HepG2 (cell line): ENCODE data around the gene C20orf204. TPM values are rescaled to one million over a fixed set of nuclear protein-coding genes. Genes with fewer than 3 reads are reported as not detected.

ENCODE experiments used
- CENPX ChIP-seq: sonication (generic); formaldehyde crosslinking; IDR thresholded peaks from 2 replicates; pipeline ENCODE4 v1.9.0; 2021; ENCODE audit warnings: mild to moderate bottlenecking, missing genetic modification reagents, moderate library complexity
- CHCHD3 ChIP-seq: sonication (generic); formaldehyde crosslinking; IDR thresholded peaks from 2 replicates; pipeline ENCODE4 v1.8.0; 2022; ENCODE audit warnings: mild to moderate bottlenecking, missing genetic modification reagents, moderate library complexity
- MAFK ChIP-seq, 2 experiments: IDR thresholded peaks in 1 of 2; conservative IDR thresholded peaks in 1 of 2; 2 replicates each; pipeline ENCODE4 v1.6.1; 2011; ENCODE audit warnings: improper control_type of control experiment in 2 of 2, low read length in 2 of 2
- PAWR ChIP-seq: sonication (generic); formaldehyde crosslinking; IDR thresholded peaks from 2 replicates; pipeline ENCODE4 v1.4.0; 2020; ENCODE audit warnings: missing genetic modification reagents, mild to moderate bottlenecking, borderline replicate concordance
- ZFP1 ChIP-seq: IDR thresholded peaks from 2 replicates; pipeline ENCODE4 v1.6.1; 2016
- ZFP36L2 ChIP-seq: sonication (generic); formaldehyde crosslinking; IDR thresholded peaks from 2 replicates; pipeline ENCODE4 v1.4.0; 2020; ENCODE audit warnings: missing genetic modification reagents
- ZNF136 ChIP-seq: sonication (generic); formaldehyde crosslinking; IDR thresholded peaks from 2 replicates; pipeline ENCODE4 v1.8.1; 2022; ENCODE audit warnings: low read depth, mild to moderate bottlenecking, moderate library complexity, missing genetic modification reagents
- ZNF317 ChIP-seq: sonication (generic); formaldehyde crosslinking; IDR thresholded peaks from 2 replicates; pipeline ENCODE4 v1.5.0; 2020; ENCODE audit warnings: mild to moderate bottlenecking, missing genetic modification reagents
- ZNF543 ChIP-seq: sonication (generic); formaldehyde crosslinking; IDR thresholded peaks from 2 replicates; pipeline ENCODE4 v1.4.0; 2020; ENCODE audit warnings: mild to moderate bottlenecking, missing genetic modification reagents
- ZNF564 ChIP-seq: sonication (generic); formaldehyde crosslinking; IDR thresholded peaks from 2 replicates; pipeline ENCODE4 v1.8.1; 2023; ENCODE audit warnings: mild to moderate bottlenecking, missing genetic modification reagents
- ZNF589 ChIP-seq: sonication (generic); formaldehyde crosslinking; conservative IDR thresholded peaks from 2 replicates; pipeline ENCODE4 v1.8.0; 2022; ENCODE audit warnings: mild to moderate bottlenecking, moderate library complexity, missing genetic modification reagents
- ZNF616 ChIP-seq: sonication (generic); formaldehyde crosslinking; IDR thresholded peaks from 2 replicates; pipeline ENCODE4 v1.5.0; 2020; ENCODE audit warnings: low read depth, mild to moderate bottlenecking, missing genetic modification reagents
- ZNF749 ChIP-seq: sonication (generic); formaldehyde crosslinking; IDR thresholded peaks from 2 replicates; pipeline ENCODE4 v1.8.0; 2022; ENCODE audit warnings: mild to moderate bottlenecking, missing genetic modification reagents, moderate library complexity, borderline replicate concordance
- ZNF776 ChIP-seq: sonication (generic); formaldehyde crosslinking; IDR thresholded peaks from 2 replicates; pipeline ENCODE4 v1.4.0; 2020; ENCODE audit warnings: mild to moderate bottlenecking, missing genetic modification reagents
- polyA plus RNA-seq, 8 experiments: library from polyadenylated mRNA; depleted of rRNA in 3 of 8; stranded (reverse) in 7 of 8; unstranded in 1 of 8; fragments of >200 nt; fragmentation: Illumina TruSeq in 4 of 8; extraction: Trizol in 4 of 8; gene quantifications; 2 replicates each; pipeline versions ENCODE4 v1.2.1 to v1.2.3, GENCODE V29; 2011 to 2016; ENCODE audit warnings: low read depth in 4 of 8, missing spikeins in 1 of 8, mixed read lengths in 1 of 8; ENCODE audit not compliant: insufficient read depth in 1 of 8
- total RNA-seq, 5 experiments: library from RNA; depleted of rRNA; stranded (reverse); fragments of >200 nt; fragmentation: Illumina TruSeq; extraction: Trizol; gene quantifications; 2 replicates each; pipeline ENCODE4 v1.2.3, GENCODE V29; 2016; ENCODE audit warnings: low read depth in 1 of 5
- TF ChIP-seq, protein P1 (sequence below): sonication (generic); formaldehyde crosslinking; IDR thresholded peaks from 2 replicates; pipeline ENCODE4 v1.4.0; 2020; ENCODE audit warnings: missing genetic modification reagents, borderline replicate concordance
- TF ChIP-seq, protein P2 (sequence below): sonication (generic); formaldehyde crosslinking; IDR thresholded peaks from 2 replicates; pipeline ENCODE4 v1.8.0; 2022; ENCODE audit warnings: missing genetic modification reagents, mild to moderate bottlenecking, moderate library complexity, borderline replicate concordance
- TF ChIP-seq, protein P3 (sequence below): sonication (generic); formaldehyde crosslinking; IDR thresholded peaks from 2 replicates; pipeline ENCODE4 v1.4.0; 2020; ENCODE audit warnings: mild to moderate bottlenecking, missing genetic modification reagents
- TF ChIP-seq, protein P4 (sequence below): sonication (generic); formaldehyde crosslinking; IDR thresholded peaks from 2 replicates; pipeline ENCODE4 v1.8.0; 2022; ENCODE audit warnings: mild to moderate bottlenecking, missing genetic modification reagents, borderline replicate concordance
- TF ChIP-seq, protein P5 (sequence below): sonication (generic); formaldehyde crosslinking; IDR thresholded peaks from 2 replicates; pipeline ENCODE4 v1.5.0; 2020; ENCODE audit warnings: mild to moderate bottlenecking, missing genetic modification reagents, borderline replicate concordance

C20orf204 gene
- total and polyA plus RNA-seq, 2 of the 13 experiments (the other 11 are each of a cell fraction or from before 2014, with no cell fraction given), result 22.1 to 80.0 TPM

DNA sequence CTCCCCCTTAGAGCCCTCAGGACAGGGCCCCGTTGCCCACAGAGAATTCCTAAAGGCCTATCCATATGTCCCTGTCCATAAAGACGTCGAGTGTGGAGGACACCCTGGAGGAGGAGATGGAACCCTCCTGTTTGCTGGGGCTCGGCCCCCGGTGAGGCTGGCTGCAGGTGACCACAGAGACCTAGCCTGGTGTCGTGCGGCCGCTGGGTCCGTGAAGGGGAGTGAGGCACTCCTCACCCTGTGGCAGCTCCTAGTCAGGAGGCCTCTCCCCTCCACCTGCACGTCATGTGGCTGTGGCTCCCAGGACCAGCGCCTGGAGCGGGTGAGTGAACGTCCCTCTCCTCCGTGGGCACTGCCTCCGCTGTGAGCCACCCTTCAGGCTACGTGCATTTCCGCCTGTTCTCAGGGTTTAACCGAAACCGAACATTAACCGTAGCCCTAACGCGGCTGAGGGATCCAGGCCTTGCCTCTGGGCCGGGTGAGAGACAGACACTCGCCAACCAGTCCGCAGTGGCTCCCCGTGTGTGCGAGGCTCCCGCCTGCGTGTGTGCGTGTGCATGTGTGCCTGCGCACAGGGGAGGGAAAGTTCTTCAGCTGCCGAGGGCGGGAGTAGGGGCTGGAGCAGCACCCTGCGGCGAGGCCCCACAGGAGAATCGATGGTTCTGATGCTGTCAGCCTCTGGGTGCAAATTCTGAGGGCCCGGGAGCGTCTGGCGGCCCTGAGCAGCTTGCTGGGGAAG, 21.1 kb downstream of the C20orf204 start (continued):
- TF ChIP-seq, protein P1, sequence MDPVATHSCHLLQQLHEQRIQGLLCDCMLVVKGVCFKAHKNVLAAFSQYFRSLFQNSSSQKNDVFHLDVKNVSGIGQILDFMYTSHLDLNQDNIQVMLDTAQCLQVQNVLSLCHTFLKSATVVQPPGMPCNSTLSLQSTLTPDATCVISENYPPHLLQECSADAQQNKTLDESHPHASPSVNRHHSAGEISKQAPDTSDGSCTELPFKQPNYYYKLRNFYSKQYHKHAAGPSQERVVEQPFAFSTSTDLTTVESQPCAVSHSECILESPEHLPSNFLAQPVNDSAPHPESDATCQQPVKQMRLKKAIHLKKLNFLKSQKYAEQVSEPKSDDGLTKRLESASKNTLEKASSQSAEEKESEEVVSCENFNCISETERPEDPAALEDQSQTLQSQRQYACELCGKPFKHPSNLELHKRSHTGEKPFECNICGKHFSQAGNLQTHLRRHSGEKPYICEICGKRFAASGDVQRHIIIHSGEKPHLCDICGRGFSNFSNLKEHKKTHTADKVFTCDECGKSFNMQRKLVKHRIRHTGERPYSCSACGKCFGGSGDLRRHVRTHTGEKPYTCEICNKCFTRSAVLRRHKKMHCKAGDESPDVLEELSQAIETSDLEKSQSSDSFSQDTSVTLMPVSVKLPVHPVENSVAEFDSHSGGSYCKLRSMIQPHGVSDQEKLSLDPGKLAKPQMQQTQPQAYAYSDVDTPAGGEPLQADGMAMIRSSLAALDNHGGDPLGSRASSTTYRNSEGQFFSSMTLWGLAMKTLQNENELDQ (CRISPR knock-in tag), result no peak
- TF ChIP-seq, protein P2, sequence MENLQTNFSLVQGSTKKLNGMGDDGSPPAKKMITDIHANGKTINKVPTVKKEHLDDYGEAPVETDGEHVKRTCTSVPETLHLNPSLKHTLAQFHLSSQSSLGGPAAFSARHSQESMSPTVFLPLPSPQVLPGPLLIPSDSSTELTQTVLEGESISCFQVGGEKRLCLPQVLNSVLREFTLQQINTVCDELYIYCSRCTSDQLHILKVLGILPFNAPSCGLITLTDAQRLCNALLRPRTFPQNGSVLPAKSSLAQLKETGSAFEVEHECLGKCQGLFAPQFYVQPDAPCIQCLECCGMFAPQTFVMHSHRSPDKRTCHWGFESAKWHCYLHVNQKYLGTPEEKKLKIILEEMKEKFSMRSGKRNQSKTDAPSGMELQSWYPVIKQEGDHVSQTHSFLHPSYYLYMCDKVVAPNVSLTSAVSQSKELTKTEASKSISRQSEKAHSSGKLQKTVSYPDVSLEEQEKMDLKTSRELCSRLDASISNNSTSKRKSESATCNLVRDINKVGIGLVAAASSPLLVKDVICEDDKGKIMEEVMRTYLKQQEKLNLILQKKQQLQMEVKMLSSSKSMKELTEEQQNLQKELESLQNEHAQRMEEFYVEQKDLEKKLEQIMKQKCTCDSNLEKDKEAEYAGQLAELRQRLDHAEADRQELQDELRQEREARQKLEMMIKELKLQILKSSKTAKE, result peak; percentile 52; the same call in 1 of the 2 replicates
- TF ChIP-seq CENPX (CRISPR knock-in tag) (no peak), ZNF749 (CRISPR knock-in tag) (no peak), PAWR (CRISPR knock-in tag) (peak; percentile 53; the same call in 1 of the 2 replicates), ZNF776 (peak; percentile 98), ZNF543 (CRISPR knock-in tag) (peak; percentile 75), ZNF317 (CRISPR knock-in tag) (peak; percentile 71), ZNF564 (CRISPR knock-in tag) (peak; percentile 49), ZNF589 (CRISPR knock-in tag) (peak; percentile 88; the same call in 1 of the 2 replicates), ZFP1 (CRISPR knock-in tag) (no peak), ZNF616 (CRISPR knock-in tag) (no peak), CHCHD3 (CRISPR knock-in tag) (0 out of 2 replicates have a peak, but pooled peaks have one; percentile 4), ZNF136 (CRISPR knock-in tag) (peak; percentile 28; the same call in 1 of the 2 replicates), MAFK (conservative IDR thresholded peaks at IDR 0.05 in 1 of 2, IDR thresholded peaks at IDR 0.05 in 1 of 2; ENCODE audit: low read length in 2 of 2) (no peak), ZFP36L2 (CRISPR knock-in tag) (no peak)
- TF ChIP-seq, protein P3, sequence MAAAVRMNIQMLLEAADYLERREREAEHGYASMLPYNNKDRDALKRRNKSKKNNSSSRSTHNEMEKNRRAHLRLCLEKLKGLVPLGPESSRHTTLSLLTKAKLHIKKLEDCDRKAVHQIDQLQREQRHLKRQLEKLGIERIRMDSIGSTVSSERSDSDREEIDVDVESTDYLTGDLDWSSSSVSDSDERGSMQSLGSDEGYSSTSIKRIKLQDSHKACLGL (CRISPR knock-in tag), result peak; percentile 84
- TF ChIP-seq, protein P4, sequence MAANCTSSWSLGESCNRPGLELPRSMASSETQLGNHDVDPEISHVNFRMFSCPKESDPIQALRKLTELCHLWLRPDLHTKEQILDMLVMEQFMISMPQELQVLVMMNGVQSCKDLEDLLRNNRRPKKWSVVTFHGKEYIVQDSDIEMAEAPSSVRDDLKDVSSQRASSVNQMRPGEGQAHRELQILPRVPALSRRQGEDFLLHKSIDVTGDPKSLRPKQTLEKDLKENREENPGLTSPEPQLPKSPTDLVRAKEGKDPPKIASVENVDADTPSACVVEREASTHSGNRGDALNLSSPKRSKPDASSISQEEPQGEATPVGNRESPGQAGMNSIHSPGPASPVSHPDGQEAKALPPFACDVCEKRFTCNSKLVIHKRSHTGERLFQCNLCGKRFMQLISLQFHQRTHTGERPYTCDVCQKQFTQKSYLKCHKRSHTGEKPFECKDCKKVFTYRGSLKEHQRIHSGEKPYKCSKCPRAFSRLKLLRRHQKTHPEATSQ (CRISPR knock-in tag), result peak; percentile 87; the same call in 1 of the 2 replicates
- TF ChIP-seq, protein P5, sequence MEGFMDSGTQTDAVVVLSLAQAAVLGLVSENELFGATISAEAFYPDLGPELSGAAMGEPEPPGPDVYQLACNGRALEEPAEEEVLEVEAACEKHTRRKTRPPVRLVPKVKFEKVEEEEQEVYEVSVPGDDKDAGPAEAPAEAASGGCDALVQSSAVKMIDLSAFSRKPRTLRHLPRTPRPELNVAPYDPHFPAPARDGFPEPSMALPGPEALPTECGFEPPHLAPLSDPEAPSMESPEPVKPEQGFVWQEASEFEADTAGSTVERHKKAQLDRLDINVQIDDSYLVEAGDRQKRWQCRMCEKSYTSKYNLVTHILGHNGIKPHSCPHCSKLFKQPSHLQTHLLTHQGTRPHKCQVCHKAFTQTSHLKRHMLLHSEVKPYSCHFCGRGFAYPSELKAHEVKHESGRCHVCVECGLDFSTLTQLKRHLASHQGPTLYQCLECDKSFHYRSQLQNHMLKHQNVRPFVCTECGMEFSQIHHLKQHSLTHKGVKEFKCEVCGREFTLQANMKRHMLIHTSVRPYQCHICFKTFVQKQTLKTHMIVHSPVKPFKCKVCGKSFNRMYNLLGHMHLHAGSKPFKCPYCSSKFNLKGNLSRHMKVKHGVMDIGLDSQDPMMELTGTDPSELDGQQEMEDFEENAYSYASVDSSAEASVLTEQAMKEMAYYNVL, result peak; percentile 19; the same call in 1 of the 2 replicates
